HL-60/S4 treated with retinoic acid at 250 ng/mL for 4 days and 3 days (cell line): ENCODE results near the gene RLN3.

Experiments
- in situ Hi-C: fragments of 300-500 bp; cut with MboI; formaldehyde crosslinking; loops from 2 replicates; pipeline ENCODE4 v1.7.0; 2022; ENCODE audit warnings: low sequenced_read_pairs

RLN3 gene

GRCh38 chr19:14052470-14052869 lies 24.5 kb downstream of the RLN3 start:
- in situ Hi-C loops = loop anchor here (25.0 kb wide), 2 partner anchors 165 to 440 kb away; partner anchors contain the start of gene NANOS3

GRCh38 chr19:14053032-14053431 lies 25.1 kb downstream of the RLN3 start:
- in situ Hi-C loops = loop anchor here (25.0 kb wide), 2 partner anchors 166 to 441 kb away; partner anchors contain the start of gene NANOS3

- in situ Hi-C loops = loop anchor here (25.0 kb wide), 2 partner anchors 166 to 441 kb away; partner anchors contain the start of gene NANOS3
Observed at GRCh38 chr19:14053500-14053899, 25.6 kb downstream of the RLN3 start.

GRCh38 chr19:14054099-14054498 lies 26.2 kb downstream of the RLN3 start:
- in situ Hi-C loops = loop anchor here (25.0 kb wide), 2 partner anchors 167 to 442 kb away; partner anchors contain the start of gene NANOS3

- in situ Hi-C loops = loop anchor here (25.0 kb wide), 2 partner anchors 167 to 442 kb away; partner anchors contain the start of gene NANOS3
Observed at GRCh38 chr19:14054721-14055120, 26.8 kb downstream of the RLN3 start.

- in situ Hi-C loops = loop anchor here (25.0 kb wide), 2 partner anchors 168 to 443 kb away; partner anchors contain the start of gene NANOS3
Observed at GRCh38 chr19:14055396-14055795, 27.4 kb downstream of the RLN3 start.

GRCh38 chr19:14056069-14056666 lies 28.2 kb downstream of the RLN3 start:
- in situ Hi-C loops = loop anchor here (25.0 kb wide), 2 partner anchors 169 to 444 kb away; partner anchors contain the start of gene NANOS3

GRCh38 chr19:14056741-14057356 lies 28.9 kb downstream of the RLN3 start:
- in situ Hi-C loops = loop anchor here (25.0 kb wide), 2 partner anchors 170 to 445 kb away; partner anchors contain the start of gene NANOS3

- in situ Hi-C loops = loop anchor here (25.0 kb wide), 2 partner anchors 171 to 446 kb away; partner anchors contain the start of gene NANOS3
Observed at GRCh38 chr19:14058182-14059092, 30.5 kb downstream of the RLN3 start.

- in situ Hi-C loops = loop anchor here (25.0 kb wide), 2 partner anchors 172 to 447 kb away; partner anchors contain the start of gene NANOS3
Observed at GRCh38 chr19:14059093-14059480, 31.1 kb downstream of the RLN3 start.

- in situ Hi-C loops = loop anchor here (25.0 kb wide), 2 partner anchors 172 to 447 kb away; partner anchors contain the start of gene NANOS3
Observed at GRCh38 chr19:14059652-14060155, 31.8 kb downstream of the RLN3 start.

GRCh38 chr19:14061081-14061749 lies 33.3 kb downstream of the RLN3 start:
- in situ Hi-C loops = loop anchor here (25.0 kb wide), 2 partner anchors 174 to 449 kb away; partner anchors contain the start of gene NANOS3

- in situ Hi-C loops = loop anchor here (25.0 kb wide), 2 partner anchors 175 to 450 kb away; partner anchors contain the start of gene NANOS3
Observed at GRCh38 chr19:14061751-14062557, 34.0 kb downstream of the RLN3 start, which contains the start of gene PALM3. Gene PALM3 (minus strand): TSS chr19:14062076. CDS start chr19:14061980, 96 bp downstream.

- in situ Hi-C loops = loop anchor here (25.0 kb wide), 2 partner anchors 175 to 450 kb away; partner anchors contain the start of gene NANOS3
Observed at GRCh38 chr19:14062558-14062855, 34.6 kb downstream of the RLN3 start.

- in situ Hi-C loops = loop anchor here (25.0 kb wide), 2 partner anchors 176 to 451 kb away; partner anchors contain the start of gene NANOS3
Observed at GRCh38 chr19:14063105-14063504, 35.2 kb downstream of the RLN3 start.

- in situ Hi-C loops = loop anchor here (25.0 kb wide), 2 partner anchors 179 to 454 kb away; partner anchors contain the start of gene NANOS3
Observed at GRCh38 chr19:14066134-14066533, 38.2 kb downstream of the RLN3 start.

- in situ Hi-C loops = loop anchor here (25.0 kb wide), 2 partner anchors 183 to 458 kb away; partner anchors contain the start of gene NANOS3
Observed at GRCh38 chr19:14070268-14071050, 42.5 kb downstream of the RLN3 start.
